GM12878 (cell line): ENCODE measurements around the gene KLF11. TPM values are rescaled to one million over a fixed set of nuclear protein-coding genes. Genes with fewer than 3 reads are reported as not detected.
A peak's percentile ranks its signal among the peaks of the same experiment; 100 is the strongest.

ENCODE experiments used
- ATAC-seq: fragments of 200-7000 bp; cut with Tn5 transposase; 3 replicates; pipeline ENCODE4 v1.9.1; 2020; ENCODE audit warnings: mild to moderate bottlenecking, moderate library complexity
- BruUV-seq: library from RNA; stranded (reverse); fragments of 400-500 nt; replicated peaks from 2 replicates; lab custom pipeline; 2021; lab: Mats Ljungman, UMichigan
- CTCF ChIA-PET: fragments of 300-600 bp; sonication (Branson Sonifier 250); formaldehyde crosslinking; extraction: SDS; loops from one replicate; lab custom pipeline; 2021; ENCODE audit warnings: inconsistent platforms; lab: Yijun Ruan, JAX
- POLR2A ChIA-PET: fragments of 350-600 bp; formaldehyde crosslinking; extraction: SDS; loops from one replicate; lab custom pipeline; 2021; ENCODE audit warnings: inconsistent platforms; lab: Charles Lee
- RAD21 ChIA-PET: fragments of 300-600 bp; sonication (Branson Sonifier 250); formaldehyde crosslinking; loops from one replicate; lab custom pipeline; 2023; ENCODE audit warnings: antibody characterized with exemption; ENCODE audit not compliant: unreplicated experiment; lab: Charles Lee
- SMC1A ChIA-PET: fragments of 300-600 bp; sonication (Branson Sonifier 250); formaldehyde crosslinking; loops from one replicate; lab custom pipeline; 2023; ENCODE audit not compliant: unreplicated experiment, uncharacterized antibody; lab: Charles Lee
- DNase-seq: peaks from one replicate; pipeline ENCODE4 v3.0.0-alpha.2; 2011; ENCODE audit warnings: low read depth, low spot score
- FAIRE-seq: peaks from 3 replicates; lab custom pipeline; 2011; peaks lifted over from hg19 to GRCh38; lab: Jason Lieb, UNC
- H2AFZ ChIP-seq: 2 replicates; pipeline ENCODE4 v1.6.0; 2011; ENCODE audit warnings: low read depth, low read length, control low read depth; ENCODE audit not compliant: control insufficient read depth
- H3K27ac ChIP-seq: 2 replicates; pipeline ENCODE4 v1.5.1; 2011; ENCODE audit warnings: control low read depth; ENCODE audit not compliant: control insufficient read depth, insufficient read depth
- H3K27me3 ChIP-seq, 2 experiments: replicated peaks in 1 of 2; 2 replicates each; pipeline versions ENCODE4 v1.6.0 to v1.6.1; 2011; ENCODE audit warnings: low read length in 1 of 2; ENCODE audit not compliant: control insufficient read depth in 2 of 2, insufficient read depth in 2 of 2
- H3K36me3 ChIP-seq, 2 experiments: 2 replicates each; pipeline ENCODE4 v1.5.1; 2011; ENCODE audit warnings: low read length in 1 of 2; ENCODE audit not compliant: control insufficient read depth in 2 of 2, insufficient read depth in 2 of 2
- H3K4me1 ChIP-seq: 2 replicates; pipeline ENCODE4 v1.6.1; 2011; ENCODE audit warnings: mild to moderate bottlenecking, low read length, moderate library complexity, mixed read lengths; ENCODE audit not compliant: control insufficient read depth, insufficient read depth
- H3K4me2 ChIP-seq: 2 replicates; pipeline ENCODE4 v1.6.0; 2011; ENCODE audit warnings: control low read depth; ENCODE audit not compliant: control insufficient read depth, insufficient read depth
- H3K4me3 ChIP-seq: fragments of 200-600 bp; sonication (generic); 2 replicates; pipeline ENCODE4 v1.5.1; 2016
- H3K79me2 ChIP-seq: 2 replicates; pipeline ENCODE4 v1.6.0; 2011; ENCODE audit warnings: low read length; ENCODE audit not compliant: control insufficient read depth, insufficient read depth
- H3K9ac ChIP-seq: 2 replicates; pipeline ENCODE4 v1.8.0; 2011; ENCODE audit warnings: low read length, control low read depth, mixed read lengths; ENCODE audit not compliant: control insufficient read depth, insufficient read depth
- H3K9me3 ChIP-seq: replicated peaks from 3 replicates; pipeline ENCODE4 v1.5.1; 2011; ENCODE audit warnings: mild to moderate bottlenecking, low read length; ENCODE audit not compliant: control insufficient read depth, insufficient read depth
- H4K20me1 ChIP-seq: 2 replicates; pipeline ENCODE4 v1.6.0; 2011; ENCODE audit not compliant: control insufficient read depth, insufficient read depth
- DPF2 ChIP-seq: fragments of 450-650 bp; IDR thresholded peaks from 2 replicates; pipeline ENCODE4 v1.6.1; 2017; ENCODE audit warnings: mild to moderate bottlenecking
- EGR1 ChIP-seq, 2 experiments: IDR thresholded peaks; 1 replicate in 1 of 2; 2 replicates in 1 of 2; pipeline ENCODE4 v1.6.1; 2011 to 2012; ENCODE audit warnings: low read depth in 2 of 2, low read length in 2 of 2, borderline replicate concordance in 1 of 2, mild to moderate bottlenecking in 1 of 2, moderate library complexity in 1 of 2
- IKZF1 ChIP-seq: fragments of 450-650 bp; conservative IDR thresholded peaks from 2 replicates; pipeline ENCODE4 v1.6.1; 2017; ENCODE audit warnings: antibody characterized with exemption, mild to moderate bottlenecking
- IKZF2 ChIP-seq, 2 experiments: fragments of 450-650 bp; IDR thresholded peaks; 2 replicates each; pipeline ENCODE4 v1.6.1; 2017; ENCODE audit warnings: mild to moderate bottlenecking in 2 of 2, moderate library complexity in 2 of 2
- PAX8 ChIP-seq: fragments of 450-650 bp; IDR thresholded peaks from 2 replicates; pipeline ENCODE4 v1.6.1; 2017; ENCODE audit warnings: mild to moderate bottlenecking, moderate library complexity
- RB1 ChIP-seq: fragments of 450-650 bp; formaldehyde crosslinking; IDR thresholded peaks from 2 replicates; pipeline ENCODE4 v1.6.1; 2017; ENCODE audit warnings: mild to moderate bottlenecking, borderline replicate concordance
- SMARCA5 ChIP-seq: fragments of 450-650 bp; IDR thresholded peaks from 2 replicates; pipeline ENCODE4 v1.6.1; 2017; ENCODE audit warnings: mild to moderate bottlenecking
- SREBF2 ChIP-seq: IDR thresholded peaks from 2 replicates; pipeline ENCODE4 v1.6.1; 2012; ENCODE audit warnings: mild to moderate bottlenecking, low read length
- TCF12 ChIP-seq: IDR thresholded peaks from 2 replicates; pipeline ENCODE4 v1.6.1; 2011; ENCODE audit warnings: low read depth, mild to moderate bottlenecking, low read length
- TCF3 ChIP-seq: IDR thresholded peaks from 2 replicates; pipeline ENCODE4 v1.6.1; 2012; ENCODE audit warnings: low read depth, mild to moderate bottlenecking, low read length, borderline replicate concordance; ENCODE audit not compliant: insufficient read depth
- ZNF207 ChIP-seq: fragments of 450-650 bp; IDR thresholded peaks from 2 replicates; pipeline ENCODE4 v1.6.1; 2014; ENCODE audit warnings: antibody characterized with exemption, mild to moderate bottlenecking, borderline replicate concordance
- ZNF687 ChIP-seq: fragments of 450-650 bp; IDR thresholded peaks from 2 replicates; pipeline ENCODE4 v1.6.1; 2017; ENCODE audit warnings: mild to moderate bottlenecking, moderate library complexity
- WGBS: methylation state at CpG from one replicate; pipeline ENCODE4 v1.1.6; 2016; ENCODE audit warnings: low lambda C conversion rate; ENCODE audit not compliant: insufficient replicate concordance, insufficient coverage; ENCODE audit errors: missing lambda C conversion rate; 5-methylcytosine and 5-hydroxymethylcytosine counted together
- in situ Hi-C: fragments of 300-500 bp; cut with MboI; formaldehyde crosslinking; loops from 9 replicates; pipeline ENCODE4 v1.14.3; 2018; ENCODE audit warnings: mixed read lengths
- intact Hi-C: fragments of 100-400 bp; cut with micrococcal nuclease; formaldehyde crosslinking; loops from one replicate; pipeline ENCODE4 v1.14.2; 2022; ENCODE audit not compliant: unreplicated experiment
- polyA plus RNA-seq, 11 experiments: library from polyadenylated mRNA; depleted of rRNA in 4 of 11; unstranded in 6 of 11; stranded (reverse) in 5 of 11; fragments of >200 nt; fragmentation: Nextera tagmentation in 4 of 11; fragmentation: Illumina TruSeq in 1 of 11; extraction: Ambion mirVana in 4 of 11; extraction: Trizol in 1 of 11; gene quantifications; 1 replicate in 1 of 11; 2 replicates in 10 of 11; pipeline versions ENCODE4 v1.2.1 to v1.2.3, GENCODE V29; 2011 to 2016; ENCODE audit warnings: inconsistent platforms in 2 of 11, missing spikeins in 2 of 11, low read depth in 1 of 11
- total RNA-seq, 4 experiments: library from RNA; depleted of rRNA in 3 of 4; stranded (reverse); fragments of >200 nt in 3 of 4; fragmentation: Illumina TruSeq in 1 of 4; extraction: Trizol in 1 of 4; gene quantifications; 2 replicates each; pipeline versions ENCODE4 v1.2.1 to v1.2.3, GENCODE V29; 2013 to 2021
- TF ChIP-seq, protein P1 (sequence below): fragments of 450-650 bp; IDR thresholded peaks from 2 replicates; pipeline ENCODE4 v1.6.1; 2016; ENCODE audit warnings: mild to moderate bottlenecking
- TF ChIP-seq, protein P2 (sequence below), 3 experiments: IDR thresholded peaks in 2 of 3; conservative IDR thresholded peaks in 1 of 3; 2 replicates each; pipeline ENCODE4 v1.5.1; 2011; ENCODE audit warnings: low read depth in 3 of 3, low read length in 3 of 3, mild to moderate bottlenecking in 3 of 3, control low read depth in 2 of 3, moderate library complexity in 2 of 3, inconsistent platforms in 1 of 3, mixed read lengths in 1 of 3; ENCODE audit not compliant: control insufficient read depth in 2 of 3, insufficient read depth in 1 of 3; ENCODE audit errors: extremely low read depth in 1 of 3

The KLF11 gene
- total and polyA plus RNA-seq, 10 of the 15 experiments (the other 5 are each of a cell fraction or from before 2014, with no cell fraction given): 0.03 to 0.54 (median 0.14) TPM; not detected in 1

DNA sequence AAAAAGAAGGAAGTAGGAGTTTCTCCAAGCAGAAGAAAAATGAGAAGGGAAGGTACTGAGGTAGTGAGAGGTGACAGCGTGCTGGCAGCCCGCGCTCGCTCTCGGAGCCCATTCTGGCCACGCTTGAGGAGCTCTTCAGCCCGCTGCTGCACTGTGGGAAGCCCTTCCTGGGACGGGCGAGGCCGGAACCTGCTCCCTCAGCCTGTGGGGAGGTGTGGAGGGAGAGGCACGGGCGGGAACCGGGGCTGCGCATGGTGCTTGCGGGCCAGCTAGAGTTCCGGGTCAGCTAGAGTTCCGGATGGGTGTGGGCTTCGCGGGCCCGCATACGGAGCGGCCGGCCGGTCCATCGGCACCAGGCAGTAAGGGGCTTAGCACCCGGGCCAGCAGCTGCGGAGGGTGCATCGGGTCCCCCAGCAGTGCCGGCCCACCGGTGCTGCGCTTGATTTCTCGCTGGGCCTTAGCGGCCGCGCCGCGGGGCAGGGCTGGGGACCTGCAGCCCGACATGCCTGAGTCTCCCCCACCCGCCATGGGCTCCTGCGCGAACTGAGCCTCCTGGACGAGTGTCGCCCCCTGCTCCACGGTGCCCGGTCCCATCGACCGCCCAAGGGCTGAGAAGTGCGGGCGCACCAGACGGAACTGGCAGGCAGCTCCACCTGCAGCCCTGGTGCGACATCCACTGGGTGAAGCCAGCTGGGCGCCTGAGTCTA is 48.0 kb downstream of the KLF11 start:
- no peak overlapping the region for H3K27ac ChIP-seq
- H3K36me3 ChIP-seq: no peaks in the 10 kb centered on the region
- RAD21 ChIA-PET: interaction anchor here (0.8 to 5.5 kb wide), 14 partner anchors 8 to 471 kb away, joined by 3 to 216 read pairs (median 10); partner anchors contain the start of genes CYS1 and ODC1
- peak overlapping the region; percentile 31 for H2AFZ ChIP-seq
- peak; percentile 71 for ATAC-seq
- POLR2A ChIA-PET: interaction anchor here (0.6 to 4.2 kb wide), 10 partner anchors 11 to 319 kb away, joined by 3 to 73 read pairs (median 4); partner anchors contain the start of gene CYS1
- H3K4me1 ChIP-seq: peaks cover 18% of the 10 kb centered on the region
- peaks cover 3% of the 10 kb centered on the region; the same call in 1 of the 3 replicates for H3K9me3 ChIP-seq
- no TSS peak for BruUV-seq
- in situ Hi-C loops: no loop called here
- no peak overlapping the region; the same call in 1 of the 2 replicates for H3K4me3 ChIP-seq
- WGBS: under 1% methylated on average over 48 of the region's 52 CpGs
- FAIRE-seq: no peak
- no peaks in the 10 kb centered on the region for H4K20me1 ChIP-seq
- CTCF ChIA-PET: interaction anchor here (0.6 to 31.8 kb wide), 14 partner anchors 11 to 441 kb away, joined by 3 to 983 read pairs (median 8); partner anchors contain the start of gene CYS1
- no peaks in the 10 kb centered on the region for H3K79me2 ChIP-seq
- no peak for DNase-seq
- no peaks in the 10 kb centered on the region for H3K27me3 ChIP-seq
- intact Hi-C loops: loop anchor here (1.0 kb wide), 1 partner anchor 8 kb away; no protein-coding TSS in a partner anchor
- SMC1A ChIA-PET: interaction anchor here (0.6 to 8.9 kb wide), 13 partner anchors 9 to 947 kb away, joined by 3 to 194 read pairs (median 5); partner anchors contain the start of gene CYS1
- no peak overlapping the region for H3K9ac ChIP-seq
- peak overlapping the region; percentile 67 for H3K4me2 ChIP-seq
- TF ChIP-seq ZNF687: peak; percentile 52; the same call in 1 of the 2 replicates
- TF ChIP-seq, protein P1, sequence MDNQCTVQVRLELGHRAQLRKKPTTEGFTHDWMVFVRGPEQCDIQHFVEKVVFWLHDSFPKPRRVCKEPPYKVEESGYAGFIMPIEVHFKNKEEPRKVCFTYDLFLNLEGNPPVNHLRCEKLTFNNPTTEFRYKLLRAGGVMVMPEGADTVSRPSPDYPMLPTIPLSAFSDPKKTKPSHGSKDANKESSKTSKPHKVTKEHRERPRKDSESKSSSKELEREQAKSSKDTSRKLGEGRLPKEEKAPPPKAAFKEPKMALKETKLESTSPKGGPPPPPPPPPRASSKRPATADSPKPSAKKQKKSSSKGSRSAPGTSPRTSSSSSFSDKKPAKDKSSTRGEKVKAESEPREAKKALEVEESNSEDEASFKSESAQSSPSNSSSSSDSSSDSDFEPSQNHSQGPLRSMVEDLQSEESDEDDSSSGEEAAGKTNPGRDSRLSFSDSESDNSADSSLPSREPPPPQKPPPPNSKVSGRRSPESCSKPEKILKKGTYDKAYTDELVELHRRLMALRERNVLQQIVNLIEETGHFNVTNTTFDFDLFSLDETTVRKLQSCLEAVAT: 0 out of 2 replicates have a peak, but pooled peaks have one; percentile 12
- no peak for TF ChIP-seq TCF3
- no peak for TF ChIP-seq PAX8
- TF ChIP-seq TCF12: no peak
- peak; percentile 37 to 42; a peak in 3 of 4 replicates for TF ChIP-seq IKZF2 (IDR thresholded peaks at IDR 0.05)
- TF ChIP-seq RB1: no peak
- TF ChIP-seq SREBF2: no peak
- TF ChIP-seq, protein P2, sequence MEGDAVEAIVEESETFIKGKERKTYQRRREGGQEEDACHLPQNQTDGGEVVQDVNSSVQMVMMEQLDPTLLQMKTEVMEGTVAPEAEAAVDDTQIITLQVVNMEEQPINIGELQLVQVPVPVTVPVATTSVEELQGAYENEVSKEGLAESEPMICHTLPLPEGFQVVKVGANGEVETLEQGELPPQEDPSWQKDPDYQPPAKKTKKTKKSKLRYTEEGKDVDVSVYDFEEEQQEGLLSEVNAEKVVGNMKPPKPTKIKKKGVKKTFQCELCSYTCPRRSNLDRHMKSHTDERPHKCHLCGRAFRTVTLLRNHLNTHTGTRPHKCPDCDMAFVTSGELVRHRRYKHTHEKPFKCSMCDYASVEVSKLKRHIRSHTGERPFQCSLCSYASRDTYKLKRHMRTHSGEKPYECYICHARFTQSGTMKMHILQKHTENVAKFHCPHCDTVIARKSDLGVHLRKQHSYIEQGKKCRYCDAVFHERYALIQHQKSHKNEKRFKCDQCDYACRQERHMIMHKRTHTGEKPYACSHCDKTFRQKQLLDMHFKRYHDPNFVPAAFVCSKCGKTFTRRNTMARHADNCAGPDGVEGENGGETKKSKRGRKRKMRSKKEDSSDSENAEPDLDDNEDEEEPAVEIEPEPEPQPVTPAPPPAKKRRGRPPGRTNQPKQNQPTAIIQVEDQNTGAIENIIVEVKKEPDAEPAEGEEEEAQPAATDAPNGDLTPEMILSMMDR (IDR thresholded peaks at IDR 0.05 in 2 of 3, conservative IDR thresholded peaks at IDR 0.05 in 1 of 3; ENCODE audit: control insufficient read depth in 2 of 3, extremely low read depth in 1 of 3, insufficient read depth in 1 of 3, low read depth in 3 of 3, low read length in 3 of 3): peak in 1 of 3 experiments; percentile 29; a peak in 1 of 6 replicates
- TF ChIP-seq EGR1 (IDR thresholded peaks at IDR 0.05; ENCODE audit: borderline replicate concordance in 1 of 2, low read depth in 2 of 2, low read length in 2 of 2): no peak
- peak; percentile 78 for TF ChIP-seq DPF2
- no peak for TF ChIP-seq ZNF207
- TF ChIP-seq SMARCA5: 0 out of 2 replicates have a peak, but pooled peaks have one; percentile 48
- TF ChIP-seq IKZF1: peak; percentile 68
